Thoracic aorta (tissue), 2 donors: Measurements from ENCODE around the gene TEAD2. TPM values are rescaled to one million over a fixed set of nuclear protein-coding genes. Genes with fewer than 3 reads are reported as not detected.

Source experiments
- ATAC-seq: fragments of 150-250 bp; one replicate; pipeline ENCODE4 v1.8.0; 2017; ENCODE audit warnings: low read depth; ENCODE audit not compliant: insufficient number of reproducible peaks, low FRiP score
- DNase-seq: peaks from one replicate; pipeline ENCODE4 v3.0.0-alpha.2; 2020; ENCODE audit warnings: low spot score
- H3K27ac ChIP-seq, 2 donors: fragments of 200-600 bp; sonication (generic); 1 replicate in 1 of 2; 2 replicates in 1 of 2; pipeline ENCODE4 v1.5.1; 2016; ENCODE audit warnings: mild to moderate bottlenecking in 2 of 2, moderate library complexity in 2 of 2
- H3K27me3 ChIP-seq: fragments of 200-600 bp; sonication (generic); replicated peaks from 2 replicates; pipeline ENCODE4 v1.6.0; 2016; ENCODE audit warnings: mild to moderate bottlenecking; ENCODE audit not compliant: insufficient read depth
- H3K36me3 ChIP-seq: fragments of 200-600 bp; sonication (generic); one replicate; pipeline ENCODE4 v1.5.1; 2016
- H3K4me1 ChIP-seq, 2 donors: fragments of 200-600 bp; sonication (generic); 1 replicate in 1 of 2; 2 replicates in 1 of 2; pipeline versions ENCODE4 v1.5.1 to v1.6.0; 2016; ENCODE audit warnings: low read depth in 2 of 2, mild to moderate bottlenecking in 1 of 2; ENCODE audit not compliant: control insufficient read depth in 1 of 2
- H3K4me3 ChIP-seq: fragments of 200-600 bp; sonication (generic); 2 replicates; pipeline ENCODE4 v1.5.1; 2016; ENCODE audit warnings: mild to moderate bottlenecking
- H3K9me3 ChIP-seq: fragments of 200-600 bp; sonication (generic); 2 replicates; pipeline ENCODE4 v1.5.1; 2016
- CTCF ChIP-seq: fragments of 200-600 bp; sonication (generic); IDR thresholded peaks from one replicate; pipeline ENCODE4 v1.5.1; 2019; ENCODE audit warnings: antibody characterized with exemption
- total RNA-seq, 2 donors: library from RNA; depleted of rRNA; stranded (reverse); fragments of >200 nt; gene quantifications; one replicate each; pipeline versions ENCODE4 v1.1.0 to v1.2.3, GENCODE V29; 2016

Gene TEAD2
- total RNA-seq, 2 donors from 2014 or later, result 26.4 to 41.3 TPM

GRCh38 chr19:49340069-49340864 lies 21.9 kb downstream of the TEAD2 start:
- no peaks in the 10 kb centered on the region for H3K9me3 ChIP-seq
- peaks cover 34% of the 10 kb centered on the region for H3K36me3 ChIP-seq

GRCh38 chr19:49339301-49340068 lies 22.7 kb downstream of the TEAD2 start:
- Histone ChIP-seq H3K27me3 (no peaks in the 10 kb centered on the region), H3K27ac (peak overlapping the region; percentile 65 to 86), H3K36me3 (peaks cover 28% of the 10 kb centered on the region), H3K9me3 (no peaks in the 10 kb centered on the region), H3K4me1 (peaks cover 5 to 22% of the 10 kb centered on the region in 2 donors), H3K4me3 (peak overlapping the region; percentile 70)
- ATAC-seq (peak; percentile 75), DNase-seq (peak; percentile 57)
- TF ChIP-seq CTCF, result no peak

More at GRCh38 chr19:49340069-49340864, 21.9 kb downstream of the TEAD2 start:
- peak overlapping the region; percentile 70 for H3K4me3 ChIP-seq
- DNase-seq (peak; percentile 36), ATAC-seq (peak; percentile 47)
- peaks cover 5 to 22% of the 10 kb centered on the region in 2 donors for H3K4me1 ChIP-seq
- peak overlapping the region; percentile 65 to 86 for H3K27ac ChIP-seq
- TF ChIP-seq CTCF, result no peak
- no peaks in the 10 kb centered on the region for H3K27me3 ChIP-seq

GRCh38 chr19:49338691-49339300 lies 23.4 kb downstream of the TEAD2 start:
- DNase-seq (peak; percentile 42), ATAC-seq (peak; percentile 2)
- no peak for TF ChIP-seq CTCF

DNA sequence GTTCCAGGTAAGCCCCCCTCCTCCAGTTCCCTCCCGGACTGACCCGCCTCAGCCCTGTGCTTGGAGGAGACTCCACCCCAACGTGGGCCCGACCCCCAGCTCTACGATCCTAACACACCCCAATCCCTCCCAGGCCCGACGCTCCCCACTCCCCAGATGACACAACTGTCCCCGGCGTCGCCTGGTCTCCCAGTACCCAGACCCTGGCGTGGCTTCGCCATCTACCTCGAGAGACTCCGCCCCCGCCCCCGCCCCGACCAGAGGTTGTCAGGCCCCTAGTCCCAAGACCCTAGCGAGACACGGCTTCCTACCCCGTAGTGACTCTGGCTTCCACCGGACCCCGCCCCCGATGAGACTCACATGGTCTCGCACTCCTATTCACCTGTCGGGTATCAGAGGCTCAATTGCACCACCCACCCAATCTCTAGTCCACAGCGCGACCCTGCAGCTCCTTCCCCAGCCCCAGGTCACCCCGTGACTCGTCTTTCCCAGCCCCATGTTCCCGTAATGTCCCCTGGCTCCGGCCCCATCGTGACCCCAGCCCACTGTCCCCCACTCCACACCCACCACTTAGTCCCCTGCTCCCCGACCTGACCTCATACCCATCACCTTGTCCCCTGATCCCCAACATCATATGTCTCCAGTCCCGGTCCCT lies 24.1 kb downstream of the TEAD2 start:
- no peak for TF ChIP-seq CTCF
- H3K36me3 ChIP-seq, result peaks cover 21% of the 10 kb centered on the region
- DNase-seq (no peak), ATAC-seq (no peak)
- H3K9me3 ChIP-seq, result no peaks in the 10 kb centered on the region
- H3K4me3 ChIP-seq, result peak overlapping the region; percentile 70
- H3K27ac ChIP-seq, result no peak overlapping the region
- H3K4me1 ChIP-seq, result peaks cover 5 to 22% of the 10 kb centered on the region in 2 donors
- no peaks in the 10 kb centered on the region for H3K27me3 ChIP-seq

More at GRCh38 chr19:49338691-49339300, 23.4 kb downstream of the TEAD2 start:
- Histone ChIP-seq H3K4me3 (peak overlapping the region; percentile 70), H3K4me1 (peaks cover 5 to 22% of the 10 kb centered on the region in 2 donors), H3K9me3 (no peaks in the 10 kb centered on the region), H3K36me3 (peaks cover 22% of the 10 kb centered on the region), H3K27ac (no peak overlapping the region), H3K27me3 (no peaks in the 10 kb centered on the region)
